ENCODE results near the gene ASB16. TPM values are rescaled to one million over a fixed set of nuclear protein-coding genes. Genes with fewer than 3 reads are reported as not detected.
A peak's percentile ranks its signal among the peaks of the same experiment; 100 is the strongest.

Gene ASB16
- total and polyA plus RNA-seq, 10 of the 15 experiments (the other 5 are each of a cell fraction or from before 2014, with no cell fraction given) = 0.07 to 1.1 (median 0.44) TPM; not detected in 5

- TF ChIP-seq MEF2A (IDR thresholded peaks at IDR 0.05; ENCODE audit: insufficient read depth, low read depth, low read length) (no peak), NKRF (conservative IDR thresholded peaks at IDR 0.05) (no peak), POLR2AphosphoS5 (IDR thresholded peaks at IDR 0.05; ENCODE audit: low read length) (peak; percentile 47), HCFC1 (IDR thresholded peaks at IDR 0.05; ENCODE audit: low read length) (0 out of 2 replicates have a peak, but pooled peaks have one; percentile 31), CTCF (IDR thresholded peaks at IDR 0.05 in 2 of 3, conservative IDR thresholded peaks at IDR 0.05 in 1 of 3; ENCODE audit: control insufficient read depth in 2 of 3, extremely low read depth in 1 of 3, insufficient read depth in 1 of 3, low read depth in 3 of 3, low read length in 3 of 3) (peak; percentile 45 to 66 (median 52); a peak in 5 of 6 replicates), SMARCA5 (IDR thresholded peaks at IDR 0.05) (peak; percentile 23; the same call in 1 of the 2 replicates), ZNF384 (IDR thresholded peaks at IDR 0.05; ENCODE audit: borderline replicate concordance, low read depth, low read length) (peak; percentile 98), CHD2 (IDR thresholded peaks at IDR 0.05; ENCODE audit: borderline replicate concordance, low read depth, low read length) (peak; percentile 24; the same call in 1 of the 2 replicates), EGR1 (IDR thresholded peaks at IDR 0.05; ENCODE audit: borderline replicate concordance in 1 of 2, low read depth in 2 of 2, low read length in 2 of 2) (peak in 1 of 2 experiments; percentile 86; a peak in 1 of 3 replicates), NR2F1 (conservative IDR thresholded peaks at IDR 0.05) (peak; percentile 57; the same call in 1 of the 2 replicates), IKZF2 (IDR thresholded peaks at IDR 0.05) (0 out of 4 replicates have a peak, but pooled peaks of 1 of the 2 experiments have one; percentile 8), CREB1 (IDR thresholded peaks at IDR 0.05; ENCODE audit: low read depth) (peak; percentile 41; the same call in 1 of the 2 replicates), RELA (IDR thresholded peaks at IDR 0.05; ENCODE audit: borderline replicate concordance, partially characterized antibody) (no peak), USF1 (IDR thresholded peaks at IDR 0.05; ENCODE audit: borderline replicate concordance, extremely low read length, insufficient read depth, low read depth, low read length) (no peak), KAT2A (conservative IDR thresholded peaks at IDR 0.05; ENCODE audit: control insufficient read depth, low read depth, low read length) (no peak), TAF1 (IDR thresholded peaks at IDR 0.05; ENCODE audit: borderline replicate concordance, low read depth, low read length) (0 out of 2 replicates have a peak, but pooled peaks have one; percentile 46), MXI1 (IDR thresholded peaks at IDR 0.05; ENCODE audit: low read depth, low read length) (peak; percentile 27), MAX (IDR thresholded peaks at IDR 0.05; ENCODE audit: low read depth, low read length) (peak; percentile 59; the same call in 1 of the 2 replicates), CREM (IDR thresholded peaks at IDR 0.05; ENCODE audit: low read depth) (no peak)
Measured at GRCh38 chr17:44218344-44219107, 48.0 kb downstream of the ASB16 start (continued).
